ENCODE results near the gene VAV2. TPM values are rescaled to one million over a fixed set of nuclear protein-coding genes. Genes with fewer than 3 reads are reported as not detected.

VAV2 gene
- polyA plus RNA-seq, 5 donors = 30.1 to 40.7 (median 34.2) TPM

- DNase-seq = no peak
Measured at GRCh38 chr9:133731876-133732638, 260.1 kb downstream of the VAV2 start.

- no peak for DNase-seq
Measured at GRCh38 chr9:133730994-133731715, 261.0 kb downstream of the VAV2 start.

DNA sequence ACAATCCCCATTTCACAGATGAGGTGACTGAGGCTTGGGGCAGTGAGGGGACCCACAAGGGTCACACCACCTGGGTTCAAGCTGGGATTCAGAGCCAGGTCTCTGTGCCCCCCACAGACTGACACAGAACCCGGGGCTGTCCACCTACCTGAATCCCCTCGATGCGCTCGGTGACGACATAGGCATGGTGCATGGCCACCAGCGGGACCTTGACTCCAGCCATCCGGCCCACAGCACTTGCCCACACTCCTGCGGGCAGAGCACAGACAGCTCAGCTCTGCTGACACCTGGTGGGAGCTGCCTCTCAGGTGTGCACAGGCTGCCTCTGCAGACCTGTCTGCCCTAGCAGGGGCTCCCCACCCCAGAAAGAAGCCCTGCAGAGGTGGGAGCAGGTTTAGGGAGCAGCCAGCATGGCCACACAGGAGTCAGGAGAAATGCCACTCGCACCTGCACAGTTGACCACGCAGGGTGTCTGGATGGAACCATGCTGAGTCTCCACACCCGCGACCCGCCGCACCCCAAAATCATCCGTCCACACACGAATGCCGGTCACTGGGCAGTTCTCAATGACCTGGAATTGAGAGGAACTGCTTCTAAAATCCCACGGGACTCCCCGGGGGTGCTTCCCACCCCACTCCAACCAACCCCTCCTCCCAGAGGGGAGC, 262.4 kb downstream of the VAV2 start:
- DNase-seq = no peak

GRCh38 chr9:133728856-133729616, 263.1 kb downstream of the VAV2 start:
- no peak for DNase-seq

DNA sequence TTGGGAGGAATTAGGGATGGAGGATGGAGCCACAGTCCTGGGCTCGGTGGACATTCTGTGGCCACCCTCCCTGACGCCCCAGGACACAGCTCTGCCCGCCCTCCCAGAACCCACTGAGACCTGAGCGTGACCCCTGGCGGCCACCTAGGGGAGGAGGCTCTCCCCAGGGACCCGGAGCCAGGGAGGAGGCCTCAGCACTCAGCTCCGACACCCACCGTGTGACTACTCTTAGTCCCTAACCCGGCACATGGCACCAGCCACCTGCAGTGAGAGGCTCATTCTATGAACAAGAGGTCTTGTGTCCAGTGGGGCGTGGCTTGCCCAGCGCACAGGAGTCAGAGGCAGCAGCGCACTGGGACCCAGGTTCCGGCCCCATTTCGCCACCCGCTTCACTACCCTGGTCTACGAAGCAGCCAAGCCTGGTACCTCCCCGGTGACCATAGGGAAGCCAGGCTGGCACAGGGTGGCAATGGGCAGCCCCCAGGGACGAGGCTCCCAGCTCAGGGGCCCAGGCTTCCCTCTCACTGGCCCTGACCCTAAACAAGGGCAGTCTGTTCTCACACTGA, 264.2 kb downstream of the VAV2 start:
- no peak for DNase-seq

- no peak for DNase-seq
Measured at GRCh38 chr9:133727277-133727875, 264.7 kb downstream of the VAV2 start.

GRCh38 chr9:133726401-133727276, 265.5 kb downstream of the VAV2 start:
- no peak for DNase-seq

GRCh38 chr9:133725886-133726285, 266.2 kb downstream of the VAV2 start:
- no peak for DNase-seq

DNA sequence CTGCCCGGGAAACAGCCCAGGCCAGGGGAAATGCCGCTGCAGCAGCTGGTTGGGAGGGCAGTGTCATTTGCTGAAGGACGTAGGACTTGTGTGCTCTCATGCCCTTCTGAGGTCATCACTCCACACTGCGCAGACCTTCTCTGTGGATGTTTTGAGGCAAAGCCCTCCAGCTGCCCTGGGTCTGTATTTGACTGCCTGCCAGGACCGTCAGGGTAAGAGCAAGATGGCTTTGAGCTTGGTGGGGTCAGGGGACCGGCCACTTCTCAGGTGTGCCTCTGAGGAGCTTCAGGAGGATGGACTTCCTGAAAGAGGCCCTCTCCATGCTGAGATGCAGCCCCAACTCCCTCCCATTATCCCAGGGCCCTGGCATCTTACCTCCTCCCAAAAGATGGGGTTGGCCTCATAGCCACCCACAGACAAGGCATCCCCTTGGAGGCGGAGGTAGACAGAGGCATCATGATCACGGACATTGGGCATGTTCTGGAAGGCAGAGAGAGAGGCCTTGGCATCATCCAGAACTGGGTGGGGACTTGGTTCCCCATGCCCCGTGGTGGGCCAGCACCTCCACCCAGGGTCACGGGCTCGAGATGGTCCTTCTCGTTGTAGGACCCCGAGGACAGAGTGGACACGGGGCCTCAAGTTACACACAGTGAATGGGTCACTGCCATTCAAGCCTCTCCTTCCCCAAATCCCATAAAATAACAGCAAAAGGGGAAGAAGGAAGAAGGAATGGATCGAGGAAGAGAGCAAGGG, 273.4 kb downstream of the VAV2 start:
- no peak for DNase-seq

- no peak for DNase-seq
Measured at GRCh38 chr9:133717113-133718031, 274.8 kb downstream of the VAV2 start.

GRCh38 chr9:133716564-133717112, 275.5 kb downstream of the VAV2 start:
- no peak for DNase-seq

DNA sequence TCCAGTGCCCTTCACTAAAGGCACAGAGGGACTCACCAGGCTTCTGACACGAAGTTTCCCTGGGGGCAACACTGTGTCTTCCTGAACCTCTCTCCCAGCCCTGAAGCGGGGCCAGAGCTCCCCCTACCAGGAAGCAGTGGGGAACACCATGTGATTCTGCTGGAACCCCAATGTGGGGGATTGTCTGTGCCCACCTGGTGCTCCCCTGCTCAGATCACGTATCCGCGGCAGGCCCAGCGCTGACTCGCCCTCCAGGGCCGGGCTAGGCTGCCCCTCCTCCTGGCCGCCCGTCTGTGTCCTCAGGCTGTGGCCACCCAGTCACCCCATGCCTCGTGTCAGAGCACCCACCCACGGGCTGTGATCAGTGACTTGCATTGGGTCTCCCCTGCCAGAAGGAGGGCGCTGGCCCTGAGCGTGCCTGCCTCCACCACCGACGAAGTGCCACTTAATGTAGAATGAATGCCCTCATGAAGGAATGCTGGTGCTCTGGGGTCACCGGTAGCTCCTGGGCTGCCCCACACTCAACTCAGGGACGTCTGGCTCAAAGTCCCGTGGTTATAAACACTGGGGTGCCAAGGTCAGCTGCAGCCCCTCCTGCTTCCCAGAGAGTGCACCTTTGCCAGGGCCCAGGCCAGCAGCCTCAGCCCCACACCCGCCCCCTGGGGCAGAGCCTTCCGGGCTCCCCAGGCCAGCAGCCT, 276.1 kb downstream of the VAV2 start:
- DNase-seq = no peak

- no peak for DNase-seq
Measured at GRCh38 chr9:133715295-133715865, 276.7 kb downstream of the VAV2 start.

DNA sequence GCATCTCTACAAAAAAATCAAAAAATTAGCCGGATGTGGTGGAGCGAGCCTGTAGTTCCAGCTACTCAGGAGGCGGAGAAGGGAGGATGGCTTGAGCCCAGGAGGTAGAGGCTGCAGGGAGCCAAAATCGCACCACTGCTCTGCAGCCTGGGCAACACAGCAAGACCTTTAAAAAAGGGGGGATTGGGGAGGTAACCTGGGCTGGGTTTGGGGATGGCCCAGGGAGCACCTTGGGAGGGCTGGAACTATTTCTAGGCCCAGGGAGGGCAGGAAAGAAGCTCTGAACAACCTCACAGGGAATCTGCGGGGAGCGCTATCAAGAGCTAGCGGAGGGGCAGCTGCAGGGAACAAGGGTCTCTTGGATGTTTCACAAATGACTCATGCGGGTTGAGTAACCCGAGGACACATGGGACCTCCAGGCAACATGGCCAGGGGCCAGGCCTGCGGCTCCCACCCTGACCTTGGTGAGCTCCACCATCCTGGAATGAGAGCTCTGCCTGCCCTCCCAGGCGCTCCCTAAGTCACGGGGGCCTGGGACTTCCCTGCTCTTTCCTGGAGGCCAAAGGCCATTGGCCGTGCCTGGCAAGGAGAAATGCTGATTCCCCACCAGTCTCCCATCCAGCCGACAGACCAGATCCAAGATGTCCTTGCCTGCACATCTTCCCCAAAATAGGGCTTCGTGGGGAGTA, 277.4 kb downstream of the VAV2 start:
- no peak for DNase-seq

DNA sequence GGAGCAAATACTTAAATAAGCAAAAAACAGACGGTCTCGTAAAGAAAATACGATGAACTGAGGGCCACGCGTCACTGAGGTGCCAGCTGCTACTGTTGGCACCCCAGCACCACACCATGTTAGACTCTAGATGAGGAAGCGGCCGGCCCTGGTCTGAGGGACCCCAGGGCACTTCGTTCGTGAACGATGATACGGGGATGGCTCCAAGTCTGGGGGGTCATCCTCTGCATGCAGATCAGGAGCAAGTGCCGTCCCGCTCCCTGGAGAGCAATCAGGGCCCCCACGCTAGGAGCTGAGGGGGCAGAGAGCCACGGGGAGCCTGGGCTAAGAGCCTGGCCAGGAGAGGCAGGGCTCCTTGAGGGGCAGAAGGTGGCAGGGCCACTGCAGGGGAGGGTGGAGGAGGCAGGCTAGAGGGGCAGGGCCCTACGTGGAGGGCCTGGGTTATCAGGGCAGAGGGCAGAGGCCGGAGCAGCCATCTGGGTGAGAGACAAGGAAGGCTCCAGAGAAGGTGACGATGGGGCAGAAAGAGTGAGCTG, 278.1 kb downstream of the VAV2 start:
- DNase-seq = no peak

Measured in right lung (tissue), 5 donors.